Bronchial epithelial cell (primary cell): ENCODE results near the gene ARHGAP4. TPM values are rescaled to one million over a fixed set of nuclear protein-coding genes. Genes with fewer than 3 reads are reported as not detected.

ENCODE experiments used
- DNase-seq: peaks from one replicate; pipeline ENCODE4 v3.0.0-alpha.2; 2010; ENCODE audit warnings: low read depth
- FAIRE-seq: peaks from 2 replicates; lab custom pipeline; 2011; peaks lifted over from hg19 to GRCh38; lab: Jason Lieb, UNC
- H3K27me3 ChIP-seq: 2 replicates; pipeline ENCODE4 v1.5.1; 2011; ENCODE audit warnings: low read length; ENCODE audit not compliant: control insufficient read depth, insufficient read depth
- H3K36me3 ChIP-seq: 2 replicates; pipeline ENCODE4 v1.5.1; 2011; ENCODE audit warnings: low read length; ENCODE audit not compliant: control insufficient read depth, insufficient read depth
- H3K4me3 ChIP-seq: 2 replicates; pipeline ENCODE4 v1.5.1; 2011; ENCODE audit warnings: mild to moderate bottlenecking, low read depth, low read length, control low read depth
- CTCF ChIP-seq: IDR thresholded peaks from 2 replicates; pipeline ENCODE4 v1.5.1; 2011; ENCODE audit warnings: mild to moderate bottlenecking, moderate library complexity, low read length, control low read depth, inconsistent platforms; ENCODE audit not compliant: insufficient read depth, severe bottlenecking
- total RNA-seq: library from RNA; depleted of rRNA; stranded (reverse); fragments of >200 nt; gene quantifications from 2 replicates; pipeline ENCODE4 v1.2.1, GENCODE V29; 2014

Gene ARHGAP4
- total RNA-seq, 1 donor from 2014 or later, result 0.79 TPM

- no peaks in the 10 kb centered on the region for H3K36me3 ChIP-seq
- no peak for FAIRE-seq
- TF ChIP-seq CTCF, result no peak
Observed at GRCh38 chrX:153937056-153937455, 11.0 kb upstream of the ARHGAP4 start.

DNA sequence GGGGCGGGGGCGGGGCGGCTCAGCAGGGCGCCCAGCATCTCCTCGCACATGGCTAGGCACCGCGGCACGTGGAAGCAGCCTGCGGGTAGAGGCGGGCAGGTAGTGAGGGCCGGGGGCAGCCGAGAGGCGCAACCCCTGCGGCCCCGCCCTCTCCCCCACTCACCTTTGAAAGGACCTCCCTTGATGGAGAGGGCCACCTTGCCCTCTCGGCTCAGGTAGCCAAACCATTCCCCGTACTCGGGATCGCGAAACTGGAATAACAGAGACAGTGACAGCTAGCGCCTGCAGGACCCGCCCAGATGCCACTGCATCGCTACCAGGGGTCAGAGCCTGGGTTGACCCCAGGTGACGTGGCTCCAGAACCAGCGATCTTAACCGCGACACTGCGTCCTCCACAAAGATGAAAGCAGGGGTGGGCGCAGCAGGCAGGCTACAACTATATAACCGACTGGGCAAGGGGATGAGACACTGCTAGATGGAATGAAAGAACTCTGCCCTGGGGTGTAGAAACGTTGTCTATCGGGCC is 9.3 kb upstream of the ARHGAP4 start:
- peak overlapping the region; percentile 41 for H3K4me3 ChIP-seq
- peaks cover 3% of the 10 kb centered on the region for H3K36me3 ChIP-seq
- H3K27me3 ChIP-seq, result no peaks in the 10 kb centered on the region
- TF ChIP-seq CTCF, result no peak
- DNase-seq (no peak), FAIRE-seq (no peak)

More at GRCh38 chrX:153937056-153937455, 11.0 kb upstream of the ARHGAP4 start:
- H3K27me3 ChIP-seq, result no peaks in the 10 kb centered on the region
- H3K4me3 ChIP-seq, result no peak overlapping the region
- no peak for DNase-seq

DNA sequence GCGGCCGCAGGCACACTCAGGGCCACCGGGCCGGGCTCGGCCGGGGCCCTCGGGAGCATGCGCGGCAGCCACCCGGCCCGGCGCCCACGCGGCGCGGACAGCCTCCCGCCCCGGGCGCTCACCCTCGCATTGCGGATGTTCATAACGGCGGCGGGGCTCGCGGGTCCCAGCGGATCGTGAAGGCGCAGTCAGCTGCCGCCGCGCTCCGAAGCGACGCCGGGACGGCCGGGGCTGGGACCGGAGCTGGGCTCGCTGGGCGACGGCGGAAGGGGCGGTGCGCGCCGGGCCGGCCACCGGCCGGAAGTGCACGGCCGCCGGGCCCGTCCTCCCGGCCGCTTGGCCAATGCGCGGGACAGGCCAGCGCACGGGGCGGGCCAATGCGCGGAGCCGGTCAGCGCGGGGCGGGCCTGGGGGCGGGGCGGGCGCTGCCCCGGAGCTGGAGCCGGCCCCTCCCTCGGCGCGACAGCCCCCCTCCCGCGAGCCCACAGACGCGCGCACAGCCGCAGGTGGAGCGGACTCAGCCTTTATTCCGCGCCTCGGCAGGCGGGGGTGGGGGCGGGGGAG is 8.8 kb upstream of the ARHGAP4 start, which contains the start of gene NAA10:
NAA10 (minus strand) TSS at position 276 of the 564 bp plus-strand sequence; CDS start at position 143, 133 bp downstream.
- peak within 1 kb of the TSS; percentile 61 for H3K4me3 ChIP-seq
- FAIRE-seq, result no peak
- no peaks in the 10 kb centered on the region for H3K27me3 ChIP-seq
- no peak for TF ChIP-seq CTCF
- DNase-seq, result peak; percentile 43
- peaks cover 4% of the 10 kb centered on the region for H3K36me3 ChIP-seq

DNA sequence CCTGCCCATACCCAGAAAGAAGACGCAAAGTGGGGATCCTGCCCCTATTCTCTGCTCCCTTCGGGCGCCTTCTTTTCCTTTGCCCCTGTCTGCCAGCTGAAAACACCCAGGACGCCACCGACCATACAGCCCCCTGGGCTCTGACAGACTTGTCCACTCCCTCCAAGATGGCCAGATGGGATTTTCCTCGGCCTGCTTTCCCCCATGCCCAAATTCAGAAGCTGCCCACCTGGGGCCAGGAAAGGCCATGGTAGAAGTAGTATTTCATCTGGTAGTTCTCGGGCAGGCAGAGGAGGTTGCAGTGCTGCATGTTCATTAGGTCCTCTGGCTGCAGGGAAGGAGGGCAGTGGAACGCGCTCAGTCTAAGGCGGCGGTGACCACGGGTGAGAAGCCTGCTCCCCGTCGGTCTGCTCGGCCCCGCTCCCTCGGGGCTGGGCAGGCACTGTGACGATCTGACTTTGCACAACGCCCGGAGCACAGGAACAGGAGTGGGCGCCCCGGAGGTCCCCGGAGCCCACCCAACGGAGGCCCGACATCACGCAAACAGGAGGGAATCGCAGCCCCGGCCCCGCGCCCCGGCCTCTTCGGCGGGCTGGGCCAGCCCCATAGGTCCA is 8.2 kb upstream of the ARHGAP4 start:
- no peak for TF ChIP-seq CTCF
- no peaks in the 10 kb centered on the region for H3K27me3 ChIP-seq
- no peak for FAIRE-seq

DNA sequence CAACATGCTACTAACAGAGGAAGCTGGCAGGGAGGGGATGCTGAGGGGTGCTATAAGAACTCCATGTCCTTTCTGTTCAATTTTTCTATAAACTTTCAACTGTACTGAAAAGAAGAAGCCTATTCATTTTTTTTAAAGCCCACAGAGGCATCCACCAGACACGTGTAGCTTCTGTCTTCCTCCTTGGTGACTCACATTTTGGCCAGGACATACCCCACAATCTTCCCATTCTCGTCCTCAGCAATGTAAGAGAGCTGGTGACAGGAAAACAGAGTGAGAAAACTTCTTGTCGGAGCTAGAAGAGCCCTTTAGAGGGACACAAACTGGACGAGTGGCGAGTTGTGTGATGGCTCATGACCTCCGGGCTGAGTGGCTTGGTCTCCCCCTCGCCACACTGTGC is 7.7 kb upstream of the ARHGAP4 start:
- DNase-seq (peak; percentile 17), FAIRE-seq (no peak)
- peak overlapping the region; percentile 61 for H3K4me3 ChIP-seq

More for the DNA sequence above, 8.2 kb upstream of the ARHGAP4 start:
- Histone ChIP-seq H3K36me3 (peaks cover 4% of the 10 kb centered on the region), H3K4me3 (peak overlapping the region; percentile 61)
- DNase-seq, result no peak

More for the DNA sequence above, 7.7 kb upstream of the ARHGAP4 start:
- TF ChIP-seq CTCF, result no peak
- peaks cover 4% of the 10 kb centered on the region for H3K36me3 ChIP-seq
- no peaks in the 10 kb centered on the region for H3K27me3 ChIP-seq
